HG02763 (cell line): ENCODE measurements around the gene DUXB.

ENCODE experiments used
- ATAC-seq: cut with Tn5 transposase; IDR thresholded peaks from one replicate; pipeline ENCODE4 v1.9.1; 2021; ENCODE audit warnings: mild to moderate bottlenecking, moderate library complexity; ENCODE audit not compliant: unreplicated experiment

The DUXB gene

GRCh38 chr16:75701361-75701760 lies at the start of gene DUXB:
TSS of gene DUXB (minus strand) at chr16:75701461. CDS start at chr16:75701418, 43 bp downstream.
- no peak for ATAC-seq

GRCh38 chr16:75750528-75750927 lies 49.3 kb upstream of the DUXB start:
- ATAC-seq: no peak

- no peak for ATAC-seq
Measured at GRCh38 chr16:75746359-75746758, 45.1 kb upstream of the DUXB start.

GRCh38 chr16:75745823-75746222 lies 44.6 kb upstream of the DUXB start:
- ATAC-seq: no peak

GRCh38 chr16:75745242-75745641 lies 44.0 kb upstream of the DUXB start:
- no peak for ATAC-seq

- ATAC-seq: no peak
Measured at GRCh38 chr16:75742424-75743047, 41.3 kb upstream of the DUXB start.

- ATAC-seq: no peak
Measured at GRCh38 chr16:75733305-75734211, 32.3 kb upstream of the DUXB start.

- no peak for ATAC-seq
Measured at GRCh38 chr16:75732871-75733270, 31.6 kb upstream of the DUXB start.

GRCh38 chr16:75727221-75727620 lies 26.0 kb upstream of the DUXB start:
- no peak for ATAC-seq

- no peak for ATAC-seq
Measured at GRCh38 chr16:75726390-75726789, 25.1 kb upstream of the DUXB start, which contains the start of gene CPHXL. TSS of gene CPHXL (minus strand) at chr16:75726490. CDS start at chr16:75726442, 48 bp downstream.

GRCh38 chr16:75718452-75718851 lies 17.2 kb upstream of the DUXB start:
- ATAC-seq: no peak

- no peak for ATAC-seq
Measured at GRCh38 chr16:75714661-75715060, 13.4 kb upstream of the DUXB start.

GRCh38 chr16:75710344-75710743 lies 9.1 kb upstream of the DUXB start:
- ATAC-seq: no peak

- ATAC-seq: no peak
Measured at GRCh38 chr16:75703306-75703705, 2.0 kb upstream of the DUXB start.

GRCh38 chr16:75702242-75702641 lies 981 bp upstream of the DUXB start:
- no peak for ATAC-seq

- no peak for ATAC-seq
Measured at GRCh38 chr16:75697571-75697970, 3.7 kb downstream of the DUXB start.

GRCh38 chr16:75695708-75696107 lies 5.6 kb downstream of the DUXB start:
- ATAC-seq: no peak

- no peak for ATAC-seq
Measured at GRCh38 chr16:75687361-75687760, 13.9 kb downstream of the DUXB start.

- no peak for ATAC-seq
Measured at GRCh38 chr16:75682308-75682707, 19.0 kb downstream of the DUXB start.

GRCh38 chr16:75679366-75679765 lies 21.9 kb downstream of the DUXB start:
- no peak for ATAC-seq

- no peak for ATAC-seq
Measured at GRCh38 chr16:75676909-75677308, 24.4 kb downstream of the DUXB start, which contains the start of gene CPHXL2. TSS of gene CPHXL2 (minus strand) at chr16:75677009. CDS start at chr16:75676999, 10 bp downstream.

GRCh38 chr16:75667503-75667902 lies 33.8 kb downstream of the DUXB start:
- ATAC-seq: no peak
